Measurements from ENCODE around the gene TMEM19. TPM values are rescaled to one million over a fixed set of nuclear protein-coding genes. Genes with fewer than 3 reads are reported as not detected.

The TMEM19 gene
- total RNA-seq, 2 donors from 2014 or later, result 19.5 to 20.5 TPM

- Histone ChIP-seq H3K4me3 (no peak overlapping the region), H3K27me3 (no peaks in the 10 kb centered on the region), H3K9me3 (no peaks in the 10 kb centered on the region), H3K36me3 (no peaks in the 10 kb centered on the region), H3K4me1 (peaks cover 0 to 19% of the 10 kb centered on the region in 2 donors), H3K27ac (no peak overlapping the region)
- DNase-seq (ENCODE audit: low spot score), result no peak
- TF ChIP-seq, protein P1, sequence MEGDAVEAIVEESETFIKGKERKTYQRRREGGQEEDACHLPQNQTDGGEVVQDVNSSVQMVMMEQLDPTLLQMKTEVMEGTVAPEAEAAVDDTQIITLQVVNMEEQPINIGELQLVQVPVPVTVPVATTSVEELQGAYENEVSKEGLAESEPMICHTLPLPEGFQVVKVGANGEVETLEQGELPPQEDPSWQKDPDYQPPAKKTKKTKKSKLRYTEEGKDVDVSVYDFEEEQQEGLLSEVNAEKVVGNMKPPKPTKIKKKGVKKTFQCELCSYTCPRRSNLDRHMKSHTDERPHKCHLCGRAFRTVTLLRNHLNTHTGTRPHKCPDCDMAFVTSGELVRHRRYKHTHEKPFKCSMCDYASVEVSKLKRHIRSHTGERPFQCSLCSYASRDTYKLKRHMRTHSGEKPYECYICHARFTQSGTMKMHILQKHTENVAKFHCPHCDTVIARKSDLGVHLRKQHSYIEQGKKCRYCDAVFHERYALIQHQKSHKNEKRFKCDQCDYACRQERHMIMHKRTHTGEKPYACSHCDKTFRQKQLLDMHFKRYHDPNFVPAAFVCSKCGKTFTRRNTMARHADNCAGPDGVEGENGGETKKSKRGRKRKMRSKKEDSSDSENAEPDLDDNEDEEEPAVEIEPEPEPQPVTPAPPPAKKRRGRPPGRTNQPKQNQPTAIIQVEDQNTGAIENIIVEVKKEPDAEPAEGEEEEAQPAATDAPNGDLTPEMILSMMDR (IDR thresholded peaks at IDR 0.05), result no peak
These were observed 19.6 kb upstream of the TMEM19 start for GRCh38 chr12:71666259-71666658.

DNA sequence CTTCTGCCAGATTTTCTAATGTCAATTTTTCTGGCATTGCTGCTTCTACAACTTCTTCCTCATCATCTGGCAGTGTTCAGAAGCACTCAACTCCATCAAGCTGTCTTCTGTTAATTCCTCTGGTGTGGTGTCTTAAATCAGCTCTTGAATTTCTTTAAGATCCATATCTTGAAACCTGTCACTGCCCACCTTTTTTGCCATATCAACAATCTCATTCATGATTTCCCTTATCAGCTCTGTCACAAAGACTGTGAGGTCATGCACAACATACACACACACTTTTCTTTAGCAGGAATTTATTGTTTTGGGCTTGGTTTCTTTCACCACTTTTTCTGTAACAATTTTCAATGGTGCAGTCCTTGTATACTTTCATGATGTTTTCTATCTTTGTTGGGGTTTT lies 14.6 kb upstream of the TMEM19 start:
- H3K27ac ChIP-seq, result no peak overlapping the region
- no peak overlapping the region for H3K4me3 ChIP-seq
- no peaks in the 10 kb centered on the region for H3K36me3 ChIP-seq
- no peaks in the 10 kb centered on the region for H3K27me3 ChIP-seq
- H3K9me3 ChIP-seq, result no peaks in the 10 kb centered on the region
- DNase-seq (ENCODE audit: low spot score), result no peak
- TF ChIP-seq, protein P1 (IDR thresholded peaks at IDR 0.05), result no peak
- no peaks in the 10 kb centered on the region for H3K4me1 ChIP-seq

GRCh38 chr12:71671816-71672215 lies 14.1 kb upstream of the TMEM19 start:
- TF ChIP-seq, protein P1 (IDR thresholded peaks at IDR 0.05), result no peak

DNA sequence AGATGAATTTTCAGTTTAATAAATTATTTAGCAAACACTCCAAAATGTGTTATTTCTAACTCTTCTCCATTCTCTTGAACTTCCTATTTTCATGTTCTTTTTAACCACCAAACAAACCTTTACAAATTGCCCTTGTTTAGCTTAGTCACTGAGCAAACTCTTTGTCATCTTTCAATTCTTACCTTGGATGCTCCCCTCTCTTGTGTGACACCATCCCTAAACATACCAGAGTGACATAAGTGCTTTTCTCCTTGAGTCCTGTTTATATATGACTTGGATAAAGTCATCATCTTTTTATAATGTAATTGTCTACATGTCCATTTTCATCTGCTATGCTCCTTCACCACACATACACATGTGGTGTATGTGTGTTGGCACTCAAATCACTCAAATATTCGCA lies 3.4 kb upstream of the TMEM19 start:
- H3K4me1 ChIP-seq, result peaks cover 0 to 7% of the 10 kb centered on the region in 2 donors
- TF ChIP-seq, protein P1 (IDR thresholded peaks at IDR 0.05), result no peak
- H3K27ac ChIP-seq, result no peak overlapping the region

More at GRCh38 chr12:71671816-71672215, 14.1 kb upstream of the TMEM19 start:
- DNase-seq (ENCODE audit: low spot score), result no peak
- Histone ChIP-seq H3K9me3 (no peaks in the 10 kb centered on the region), H3K4me1 (no peaks in the 10 kb centered on the region), H3K36me3 (no peaks in the 10 kb centered on the region), H3K27ac (no peak overlapping the region), H3K27me3 (no peaks in the 10 kb centered on the region), H3K4me3 (no peak overlapping the region)

DNA sequence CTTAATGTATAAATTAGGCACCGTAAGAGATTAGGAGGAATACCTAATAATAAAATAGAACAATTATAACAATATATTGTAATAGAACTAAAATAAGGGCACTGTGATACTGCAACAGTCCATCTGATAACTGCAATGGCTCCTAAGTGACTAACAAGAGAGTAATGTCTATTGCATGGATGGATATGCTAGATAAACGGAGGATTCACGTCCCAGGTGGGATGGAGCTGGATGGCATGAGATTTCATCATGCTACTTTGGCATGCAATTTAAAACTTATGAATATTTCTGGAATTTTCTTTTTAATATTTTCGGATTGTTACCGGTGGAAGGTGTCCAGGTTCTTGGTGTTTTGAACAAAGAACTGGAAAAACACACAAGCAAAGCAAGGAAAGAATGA lies 2.2 kb upstream of the TMEM19 start:
- Histone ChIP-seq H3K9me3 (no peaks in the 10 kb centered on the region), H3K4me3 (no peak overlapping the region), H3K27ac (no peak overlapping the region), H3K27me3 (no peaks in the 10 kb centered on the region), H3K4me1 (peaks cover 0 to 19% of the 10 kb centered on the region in 2 donors), H3K36me3 (no peaks in the 10 kb centered on the region)
- TF ChIP-seq, protein P1 (IDR thresholded peaks at IDR 0.05), result no peak
- no peak for DNase-seq (ENCODE audit: low spot score)

More for the DNA sequence above, 3.4 kb upstream of the TMEM19 start:
- no peaks in the 10 kb centered on the region for H3K27me3 ChIP-seq
- H3K4me3 ChIP-seq, result no peak overlapping the region
- DNase-seq (ENCODE audit: low spot score), result no peak
- H3K36me3 ChIP-seq, result no peaks in the 10 kb centered on the region
- H3K9me3 ChIP-seq, result no peaks in the 10 kb centered on the region

DNA sequence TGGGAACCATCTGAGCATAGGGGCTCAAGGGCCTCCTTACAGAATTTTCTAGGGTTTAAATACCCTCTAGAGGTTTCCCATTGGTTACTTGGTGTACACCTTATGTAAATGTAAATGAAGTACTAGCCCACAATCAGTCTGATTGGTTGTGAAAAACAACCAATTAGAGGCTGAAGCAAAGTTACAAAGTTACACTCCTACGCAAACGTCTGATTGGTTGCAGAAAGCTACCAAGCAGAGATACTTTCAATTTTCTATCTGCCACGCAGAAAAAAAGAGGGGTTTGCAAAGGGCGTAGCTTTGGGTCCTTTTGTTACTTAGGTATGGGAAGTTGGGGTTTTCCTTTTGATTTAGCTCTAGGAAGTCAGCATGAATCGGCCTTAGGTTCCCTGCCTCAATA lies 1.8 kb upstream of the TMEM19 start:
- TF ChIP-seq, protein P1 (IDR thresholded peaks at IDR 0.05), result no peak
- Histone ChIP-seq H3K27ac (no peak overlapping the region), H3K27me3 (no peaks in the 10 kb centered on the region), H3K4me3 (no peak overlapping the region), H3K36me3 (no peaks in the 10 kb centered on the region), H3K4me1 (peaks cover 0 to 23% of the 10 kb centered on the region in 2 donors), H3K9me3 (no peaks in the 10 kb centered on the region)
- DNase-seq (ENCODE audit: low spot score), result no peak
